G401.6 (cell line): ENCODE data around the gene URGCP.
"Not testable (repeated sequence)": the region's sequence is repeated elsewhere in the genome, so short reads cannot be mapped to it uniquely, and the experiment has no call there.

Experiments
- FAIRE-seq: peaks from 2 replicates; lab custom pipeline; 2012; peaks lifted over from hg19 to GRCh38; lab: Jason Lieb, UNC

Gene URGCP

DNA sequence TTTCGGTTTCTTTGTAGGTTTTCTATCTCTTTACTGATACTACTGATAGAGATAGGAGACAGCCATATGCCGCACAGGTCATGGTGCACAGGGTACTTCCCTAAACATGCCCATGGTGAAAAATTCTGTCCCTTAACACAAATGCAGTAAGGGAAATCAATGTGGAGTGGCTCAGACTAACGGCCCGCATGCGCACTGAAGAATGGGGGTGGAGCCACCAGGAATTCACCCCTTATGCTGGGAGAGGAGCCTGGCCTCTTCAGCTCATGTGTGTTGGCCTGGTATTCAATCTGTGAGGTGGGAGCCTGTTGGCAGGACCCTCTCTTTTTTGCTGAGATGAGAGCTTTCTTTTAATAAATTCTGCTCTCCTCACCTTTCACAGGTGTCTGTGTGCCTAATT lies 8.4 kb upstream of the URGCP start:
- no peak for FAIRE-seq

DNA sequence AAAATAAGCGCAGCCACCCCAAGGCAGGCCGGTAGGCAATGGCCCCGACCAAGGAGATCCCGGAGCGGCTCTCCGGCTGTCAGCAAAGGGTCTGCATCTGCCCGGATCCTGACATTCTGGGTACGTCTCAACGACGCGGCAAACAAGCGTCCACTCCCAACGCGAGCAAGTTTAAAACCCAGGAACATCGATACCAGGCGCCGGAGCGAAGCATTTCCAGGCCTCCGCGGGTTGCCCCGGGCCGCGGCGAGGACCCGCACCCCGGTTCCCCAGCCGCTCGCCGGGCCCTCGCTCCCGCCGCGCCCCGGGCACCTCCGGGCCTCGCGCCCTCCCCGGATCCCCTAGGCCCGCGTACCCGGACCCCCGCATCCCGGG lies 453 bp downstream of the URGCP start:
- no peak for FAIRE-seq

GRCh38 chr7:43905209-43905946 lies 1.0 kb downstream of the URGCP start:
- no peak for FAIRE-seq

DNA sequence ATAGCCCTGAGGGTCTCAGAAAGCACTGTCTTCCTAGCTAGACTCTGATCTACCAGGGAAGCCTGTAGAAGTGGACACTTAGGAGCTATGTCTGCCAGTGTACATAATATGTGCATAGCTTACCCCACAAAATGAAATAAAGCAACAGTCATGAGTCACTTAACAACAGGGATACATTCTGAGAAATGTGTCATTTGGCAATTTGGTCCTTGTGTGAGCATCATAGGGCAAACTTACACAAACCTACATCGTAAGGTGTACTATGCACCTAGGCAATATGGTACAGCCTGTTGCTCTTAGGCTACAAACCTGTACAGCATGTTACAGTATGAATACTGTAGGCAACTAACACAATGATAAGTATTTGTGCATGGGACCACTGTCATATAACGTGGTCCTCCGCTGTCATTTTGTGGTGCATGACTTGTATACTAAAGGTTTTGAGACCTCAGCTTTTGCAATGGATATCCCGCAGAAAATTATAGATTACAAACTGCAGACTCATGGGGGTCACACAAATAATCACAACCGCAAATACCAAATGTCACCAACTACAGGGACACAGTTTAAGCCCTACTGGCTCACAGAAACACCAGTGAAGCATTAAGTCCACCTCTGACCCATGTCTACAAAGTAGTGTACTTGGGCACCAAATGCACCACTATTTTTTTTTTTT lies 1.7 kb downstream of the URGCP start:
- FAIRE-seq, result no peak

- FAIRE-seq, result no peak
These were observed 3.8 kb downstream of the URGCP start for GRCh38 chr7:43902542-43903054.

DNA sequence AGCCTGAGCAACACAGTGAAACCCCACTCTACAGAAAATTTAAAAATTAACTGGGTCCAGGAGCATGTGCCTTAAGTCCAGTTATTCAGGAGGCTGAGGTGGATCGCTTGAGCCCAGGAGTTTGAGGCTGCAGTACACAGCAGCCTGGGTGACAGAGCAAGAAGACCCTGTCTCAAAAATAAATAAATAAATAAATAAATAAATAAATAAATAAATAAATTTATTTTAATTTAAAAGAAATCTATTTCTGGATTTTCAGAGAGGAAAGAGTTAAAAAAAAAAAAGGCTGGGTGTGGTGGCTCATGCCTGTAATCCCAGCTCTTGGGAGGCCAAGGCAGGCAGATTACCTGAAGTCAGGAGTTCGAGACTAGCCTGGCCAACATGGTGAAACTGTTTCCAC lies 7.8 kb downstream of the URGCP start:
- FAIRE-seq, result not testable (repeated sequence)

DNA sequence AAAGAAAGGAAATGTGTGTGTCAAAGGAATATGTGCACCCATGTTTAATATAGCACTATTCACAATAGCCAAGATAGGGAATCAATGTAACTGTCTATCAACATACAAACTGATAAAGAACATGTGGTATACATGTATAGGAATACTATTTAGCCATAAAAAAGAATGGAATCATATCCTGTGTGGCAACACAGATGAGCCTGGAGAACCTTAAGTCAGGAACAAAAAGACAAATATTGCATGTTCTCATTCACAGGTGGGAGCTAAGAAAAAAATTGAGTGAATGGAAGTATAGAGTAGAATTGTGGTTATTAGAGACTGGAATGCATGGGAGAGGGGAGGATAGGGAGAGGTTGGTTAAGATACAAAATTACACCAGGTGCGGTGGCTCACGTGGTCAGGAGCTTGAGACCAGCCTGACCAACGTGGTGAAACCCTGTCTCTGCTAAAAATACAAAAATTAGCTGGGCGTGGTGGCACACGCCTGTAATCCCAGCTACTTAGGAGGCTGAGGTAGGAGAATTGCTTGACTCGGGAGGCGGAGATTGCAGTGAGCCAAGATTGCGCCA lies 10.5 kb downstream of the URGCP start:
- FAIRE-seq, result no peak

DNA sequence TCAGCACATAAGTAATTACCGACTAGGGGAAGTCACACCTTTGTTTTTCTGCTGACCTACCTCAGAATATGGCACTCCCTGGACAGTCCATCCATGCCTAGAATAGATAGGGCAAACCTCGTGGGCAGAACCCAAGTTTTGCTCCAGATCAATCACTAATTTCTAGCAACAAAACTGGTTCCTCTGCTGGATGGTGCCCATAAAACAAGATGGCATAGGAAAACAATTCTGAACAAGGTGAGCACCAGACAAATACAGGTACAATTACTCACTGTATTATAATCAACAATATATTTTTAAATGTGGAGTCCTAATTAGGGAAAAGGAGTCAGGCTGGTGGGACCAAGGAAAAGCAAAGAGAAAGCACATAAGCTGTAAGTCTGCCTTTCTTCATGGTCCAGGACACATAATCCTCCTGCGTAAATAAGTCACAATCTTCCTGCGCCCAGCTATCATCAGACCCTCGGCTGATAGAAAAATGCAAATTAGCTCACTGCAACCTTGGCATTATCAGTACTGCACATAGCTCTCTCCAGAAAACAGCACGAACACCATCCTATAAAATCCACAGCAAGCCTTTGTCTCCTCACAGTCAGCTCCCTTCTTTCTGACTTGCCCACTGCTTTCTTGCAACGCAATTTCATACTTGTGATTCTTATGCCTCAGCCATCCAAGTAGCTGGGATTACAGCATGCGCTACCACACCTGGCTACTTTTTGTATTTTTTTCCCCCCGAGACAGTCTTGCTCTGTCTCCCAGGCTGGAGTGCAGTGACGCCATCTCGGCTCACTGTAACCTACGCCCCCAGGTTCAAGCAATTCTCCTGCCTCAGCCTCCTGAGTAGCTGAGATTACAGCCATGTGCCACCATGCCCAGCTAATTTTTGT lies 15.1 kb downstream of the URGCP start:
- no peak for FAIRE-seq

DNA sequence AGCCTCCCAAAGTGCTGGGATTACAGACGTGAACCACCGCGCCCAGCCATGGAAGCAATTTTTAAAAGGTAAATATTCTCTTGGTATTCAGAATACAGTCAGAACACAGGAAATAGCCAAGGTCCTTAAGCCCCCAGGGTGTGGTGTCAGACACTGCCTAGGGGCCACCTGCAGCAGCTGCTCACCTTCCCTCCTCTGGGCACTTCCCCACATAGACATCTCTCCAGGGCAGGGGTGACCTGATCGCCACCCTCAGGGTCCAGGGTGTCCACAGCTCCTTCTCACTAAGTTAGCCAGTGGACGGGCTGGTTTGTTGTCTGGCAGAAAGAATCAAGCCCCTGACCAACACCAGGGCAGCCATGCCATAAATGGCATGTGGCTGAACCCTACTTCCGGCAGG lies 15.9 kb downstream of the URGCP start:
- no peak for FAIRE-seq

DNA sequence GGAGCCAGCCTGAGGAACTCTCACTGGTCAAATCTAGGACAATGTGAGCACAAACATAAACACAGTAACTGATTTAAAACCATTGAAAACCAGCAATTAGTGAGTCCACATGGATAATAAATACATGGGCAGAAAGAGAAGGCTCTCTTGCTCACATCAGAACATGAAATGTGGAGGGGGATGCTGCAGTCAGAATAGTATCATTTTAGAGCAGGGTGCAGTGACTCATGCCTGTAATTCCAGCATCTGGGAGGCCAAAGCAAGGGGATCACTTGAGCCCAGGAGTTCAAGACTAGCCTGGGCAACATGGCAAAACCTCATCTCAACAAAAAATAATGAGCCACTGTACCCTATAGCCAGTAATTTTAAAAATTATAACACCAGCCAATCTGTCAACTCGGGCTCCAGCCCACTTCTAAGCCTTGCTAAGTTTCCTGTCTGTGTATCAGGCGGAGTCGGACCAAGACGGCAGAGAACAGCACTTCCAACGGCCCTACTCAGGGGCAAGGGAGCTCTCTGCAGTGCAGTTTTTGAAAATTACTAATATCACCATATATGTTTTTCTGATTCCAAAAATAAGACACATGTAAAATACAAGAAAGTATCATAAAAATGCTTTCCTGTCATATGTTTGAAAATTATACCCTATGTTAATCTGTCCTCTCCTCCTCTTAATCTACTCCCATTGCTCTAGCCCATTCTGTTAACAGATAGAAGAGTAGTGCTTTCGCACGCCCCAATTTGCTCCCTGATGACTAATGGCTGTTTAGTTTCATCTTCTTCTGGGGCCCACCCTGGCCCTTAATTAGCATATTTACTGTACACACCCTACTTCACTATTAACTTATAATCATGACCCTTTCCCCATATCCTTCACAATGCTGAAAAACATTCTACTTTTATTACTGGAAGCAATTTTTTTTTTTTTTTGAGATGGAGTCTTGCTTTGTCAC lies 17.1 kb downstream of the URGCP start:
- FAIRE-seq, result no peak

DNA sequence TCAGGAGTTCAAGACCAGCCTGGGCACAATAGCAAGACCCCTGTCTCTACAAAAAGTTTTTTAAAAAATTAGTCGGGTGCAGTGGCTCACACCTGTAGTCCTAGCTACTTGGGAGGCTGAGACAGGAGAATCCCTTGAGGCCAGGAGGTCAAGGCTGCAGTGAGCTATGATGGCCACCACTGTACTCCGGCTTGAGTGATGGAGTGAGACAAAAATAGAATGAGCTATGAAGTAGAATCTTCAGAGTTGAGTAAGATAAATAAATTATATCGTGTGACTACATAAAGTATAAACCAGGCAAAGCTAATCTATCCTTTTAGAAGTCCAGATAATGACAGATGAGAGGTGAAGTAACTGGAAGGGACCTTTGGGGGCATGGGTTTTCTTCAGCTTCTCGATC lies 21.8 kb downstream of the URGCP start:
- no peak for FAIRE-seq

GRCh38 chr7:43884209-43884608 lies 22.2 kb downstream of the URGCP start:
- no peak for FAIRE-seq

DNA sequence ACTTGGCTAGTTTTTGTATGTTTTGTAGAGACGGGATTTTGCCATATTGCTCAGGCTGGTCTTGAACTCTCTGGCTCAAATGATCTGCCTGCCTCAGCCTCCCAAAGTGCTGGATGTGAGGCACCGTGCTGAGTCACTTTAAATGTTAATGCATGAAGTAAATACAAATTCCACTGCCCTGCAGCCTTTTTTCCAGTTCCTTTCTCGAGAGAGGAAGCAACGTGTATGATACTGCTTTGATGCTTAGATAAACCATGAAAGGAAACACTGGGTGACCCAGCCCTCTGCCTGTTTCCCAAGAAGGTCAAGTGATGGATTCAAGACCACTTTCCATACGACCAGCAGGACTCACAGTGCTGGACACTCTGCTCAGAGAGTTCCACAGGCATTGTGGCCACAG lies 25.8 kb downstream of the URGCP start:
- FAIRE-seq, result no peak

DNA sequence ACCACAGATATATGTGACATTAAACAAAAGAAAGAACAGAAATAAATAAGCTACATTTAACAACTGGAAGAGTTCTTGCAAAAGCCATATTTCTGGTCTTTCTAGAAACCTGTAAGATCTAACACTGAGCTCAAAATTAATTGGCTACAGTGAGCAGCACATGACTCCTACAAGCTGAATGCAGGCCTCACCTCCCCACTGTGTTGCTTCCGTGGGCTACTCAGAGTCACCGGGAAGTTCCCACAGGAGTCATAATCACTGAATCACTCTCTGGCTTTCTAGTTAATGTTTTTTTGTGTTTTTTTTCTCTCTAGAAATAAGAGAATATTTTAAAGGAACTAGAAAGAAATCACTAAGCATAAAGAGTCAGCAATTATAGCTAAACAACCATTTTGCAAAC lies 26.9 kb downstream of the URGCP start:
- FAIRE-seq, result no peak

DNA sequence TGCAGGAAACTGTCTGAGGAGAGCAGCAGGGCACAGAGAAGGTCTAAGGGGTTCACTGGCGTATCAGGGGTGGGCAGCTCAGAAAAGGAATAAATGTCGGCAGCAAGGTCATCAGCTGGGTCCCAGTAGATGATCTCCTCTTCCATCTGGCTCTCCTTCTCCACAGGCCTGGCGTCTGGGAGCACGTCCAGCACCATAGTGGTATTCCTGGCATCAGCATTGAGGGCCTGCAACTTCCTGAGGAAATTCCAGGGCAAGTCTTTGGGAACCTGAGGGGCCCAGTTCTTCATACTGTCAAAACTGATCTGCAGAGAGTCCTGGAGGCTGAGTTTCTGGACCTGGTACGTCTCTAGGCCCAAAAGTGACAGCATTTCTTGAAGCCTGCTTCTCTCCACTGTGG lies 27.5 kb downstream of the URGCP start:
- no peak for FAIRE-seq

- FAIRE-seq, result no peak
These were observed 28.2 kb downstream of the URGCP start for GRCh38 chr7:43877968-43878864.

- no peak for FAIRE-seq
These were observed 29.2 kb downstream of the URGCP start for GRCh38 chr7:43876976-43877745.

DNA sequence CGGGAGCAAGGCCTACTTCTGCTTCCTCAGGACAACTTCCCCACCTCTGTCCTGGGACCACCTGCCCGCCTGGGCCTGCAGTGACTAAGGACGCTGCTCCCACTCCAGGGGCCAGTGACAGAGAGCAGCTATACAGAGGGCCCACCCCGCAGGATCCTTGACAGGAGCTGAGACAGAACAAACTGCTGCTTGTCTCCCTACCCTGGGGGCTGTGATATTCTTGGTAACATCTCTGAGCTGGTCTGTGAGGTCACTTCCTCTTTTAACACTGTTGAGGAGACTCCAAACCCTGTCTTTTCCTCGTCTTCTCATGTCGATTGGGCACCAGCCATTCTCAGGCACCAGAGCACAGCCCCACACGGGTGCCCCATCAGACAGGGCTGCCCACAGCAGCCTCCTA lies 30.2 kb downstream of the URGCP start:
- FAIRE-seq, result no peak

DNA sequence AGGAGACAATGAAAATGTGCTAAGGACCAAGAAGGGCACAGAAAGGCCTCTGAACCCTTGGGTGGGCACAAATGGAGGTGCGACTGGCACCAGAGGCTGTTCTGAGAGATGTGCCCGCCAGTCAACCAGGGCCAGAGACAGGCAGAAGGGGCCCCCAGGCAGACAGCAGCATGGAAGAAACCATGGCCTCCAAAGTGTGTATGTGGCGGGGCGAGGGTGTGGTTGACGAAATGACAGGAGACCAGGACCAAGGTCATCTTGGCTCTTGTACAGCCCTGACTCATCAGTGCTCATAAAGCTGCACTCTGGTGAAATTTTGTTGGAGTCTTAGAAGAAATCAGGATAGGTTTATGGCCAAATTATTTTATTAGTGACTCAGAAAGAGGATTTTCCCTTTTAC lies 33.1 kb downstream of the URGCP start:
- FAIRE-seq, result no peak
